Measurements from ENCODE around the gene STRN4.

Gene STRN4

GRCh38 chr19:46725036-46725820 is 21.0 kb downstream of the STRN4 start:
- DNase-seq (ENCODE audit: low read depth): no peak

- no peak for DNase-seq (ENCODE audit: low read depth)
Observed at GRCh38 chr19:46724468-46724867, 21.8 kb downstream of the STRN4 start.

GRCh38 chr19:46723471-46723870 is 22.8 kb downstream of the STRN4 start:
- DNase-seq (ENCODE audit: low read depth): no peak

- DNase-seq (ENCODE audit: low read depth): no peak
Observed at GRCh38 chr19:46723023-46723461, 23.2 kb downstream of the STRN4 start.

- no peak for DNase-seq (ENCODE audit: low read depth)
Observed at GRCh38 chr19:46722421-46723022, 23.7 kb downstream of the STRN4 start.

GRCh38 chr19:46722004-46722380 is 24.3 kb downstream of the STRN4 start:
- DNase-seq (ENCODE audit: low read depth): no peak

- no peak for DNase-seq (ENCODE audit: low read depth)
Observed at GRCh38 chr19:46721269-46722003, 24.8 kb downstream of the STRN4 start.

GRCh38 chr19:46720503-46721239 is 25.6 kb downstream of the STRN4 start:
- DNase-seq (ENCODE audit: low read depth): no peak

- DNase-seq (ENCODE audit: low read depth): no peak
Observed at GRCh38 chr19:46719629-46720502, 26.4 kb downstream of the STRN4 start.

- DNase-seq (ENCODE audit: low read depth): no peak
Observed at GRCh38 chr19:46718934-46719622, 27.2 kb downstream of the STRN4 start.

GRCh38 chr19:46718157-46718933 is 27.9 kb downstream of the STRN4 start:
- DNase-seq (ENCODE audit: low read depth): peak; percentile 43

- no peak for DNase-seq (ENCODE audit: low read depth)
Observed at GRCh38 chr19:46717716-46718143, 28.5 kb downstream of the STRN4 start.

- peak; percentile 82 for DNase-seq (ENCODE audit: low read depth)
Observed at GRCh38 chr19:46717034-46717715, 29.1 kb downstream of the STRN4 start, which contains the start of gene PRKD2. PRKD2 (minus strand) TSS chr19:46717114; CDS start chr19:46716370, 744 bp downstream.

GRCh38 chr19:46716672-46717033 is 29.6 kb downstream of the STRN4 start:
- no peak for DNase-seq (ENCODE audit: low read depth)

- DNase-seq (ENCODE audit: low read depth): no peak
Observed at GRCh38 chr19:46715975-46716671, 30.1 kb downstream of the STRN4 start.

- no peak for DNase-seq (ENCODE audit: low read depth)
Observed at GRCh38 chr19:46715620-46715974, 30.7 kb downstream of the STRN4 start.

- peak; percentile 50 for DNase-seq (ENCODE audit: low read depth)
Observed at GRCh38 chr19:46714444-46715106, 31.7 kb downstream of the STRN4 start.

Data from stimulated activated CD8-positive, alpha-beta memory T cell treated with anti-CD3 and anti-CD28 coated beads, Interleukin-12 subunit alpha, Interleukin-12 subunit beta, amount 100 ng/mL, for 4 hours (primary cell).